ENCODE measurements around the gene PTMS.

DNA sequence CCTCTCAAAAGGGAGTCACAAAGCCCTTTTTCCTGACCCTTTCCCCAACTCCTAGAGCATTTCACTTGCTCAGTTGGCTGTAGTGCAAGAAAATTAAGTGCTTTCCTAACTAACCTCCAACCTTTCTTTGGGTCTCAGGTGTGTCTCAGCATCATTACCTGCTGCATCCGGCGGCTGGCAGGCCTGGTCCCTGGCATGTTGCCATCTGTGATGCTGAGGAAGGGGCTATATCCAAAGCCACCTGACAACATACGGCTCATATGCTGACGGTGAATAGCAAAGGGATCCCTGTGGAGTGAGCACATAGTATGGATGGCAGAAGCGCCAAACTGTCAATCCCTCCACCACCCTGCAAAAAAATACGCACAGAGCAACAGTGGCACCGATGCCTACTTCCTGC, 14.4 kb upstream of the PTMS start:
- TF ChIP-seq CTCF (IDR thresholded peaks at IDR 0.05; ENCODE audit: low read depth, low read length), result no peak
- no peak for TF ChIP-seq POLR2A (IDR thresholded peaks at IDR 0.05; ENCODE audit: extremely low read depth, insufficient read length)

All from NB4 (cell line).